ENCODE data around the gene PTPN11.

- TF ChIP-seq CTCF (IDR thresholded peaks at IDR 0.05; ENCODE audit: control extremely low read depth in 1 of 3, insufficient read depth in 1 of 3, low read depth in 1 of 3, low read length in 3 of 3) = no peak
- no peak for TF ChIP-seq SIN3A (conservative IDR thresholded peaks at IDR 0.05 in 1 of 2, IDR thresholded peaks at IDR 0.05 in 1 of 2; ENCODE audit: low read depth in 1 of 2, low read length in 2 of 2)
- TF ChIP-seq TEAD4 (IDR thresholded peaks at IDR 0.05; ENCODE audit: low read depth, low read length) = no peak
- no peak for TF ChIP-seq GABPA (IDR thresholded peaks at IDR 0.05; ENCODE audit: borderline replicate concordance, insufficient read depth, low read length)
Measured at GRCh38 chr12:112523856-112524255, 105.1 kb downstream of the PTPN11 start.
